Prostate gland (tissue), 2 donors: ENCODE measurements around the gene SLC5A10. TPM values are rescaled to one million over a fixed set of nuclear protein-coding genes. Genes with fewer than 3 reads are reported as not detected.
A peak's percentile ranks its signal among the peaks of the same experiment; 100 is the strongest.

Experiments
- DNase-seq: peaks from one replicate; pipeline ENCODE4 v3.0.0-alpha.2; 2019; ENCODE audit warnings: low spot score
- H3K27ac ChIP-seq, 2 donors: fragments of 200-600 bp; sonication (generic); 2 replicates each; pipeline ENCODE4 v1.5.1; 2017 to 2019
- H3K27me3 ChIP-seq: fragments of 200-600 bp; sonication (generic); replicated peaks from 2 replicates; pipeline ENCODE4 v1.5.1; 2019; ENCODE audit not compliant: insufficient read depth
- H3K36me3 ChIP-seq, 2 donors: fragments of 200-600 bp; sonication (generic); 1 replicate in 1 of 2; 2 replicates in 1 of 2; pipeline versions ENCODE4 v1.5.1 to v1.8.1; 2017 to 2019
- H3K4me1 ChIP-seq: fragments of 200-600 bp; sonication (generic); replicated peaks from 2 replicates; pipeline ENCODE4 v1.5.1; 2019
- H3K4me3 ChIP-seq, 2 donors: fragments of 200-600 bp; sonication (generic); 2 replicates each; pipeline ENCODE4 v1.5.1; 2017 to 2019
- H3K9me3 ChIP-seq: fragments of 200-600 bp; sonication (generic); 2 replicates; pipeline ENCODE4 v1.5.1; 2017
- CTCF ChIP-seq, 4 experiments: fragments of 200-600 bp in 2 of 4; fragments of 450-650 bp in 2 of 4; sonication (generic) in 2 of 4; IDR thresholded peaks; 1 replicate in 3 of 4; 2 replicates in 1 of 4; pipeline ENCODE4 v1.5.1; 2016 to 2019; ENCODE audit warnings: antibody characterized with exemption in 4 of 4, mild to moderate bottlenecking in 2 of 4, moderate library complexity in 2 of 4
- POLR2A ChIP-seq: fragments of 450-650 bp; IDR thresholded peaks from one replicate; pipeline ENCODE4 v1.6.1; 2016; ENCODE audit warnings: antibody characterized with exemption, mild to moderate bottlenecking
- POLR2AphosphoS5 ChIP-seq: sonication (generic); formaldehyde crosslinking; IDR thresholded peaks from one replicate; pipeline ENCODE4 v1.6.1; 2017; ENCODE audit warnings: antibody characterized with exemption
- whole genome bisulfite sequencing: methylation state at CpG from one replicate; pipeline ENCODE4 v1.1.5; 2018; 5-methylcytosine and 5-hydroxymethylcytosine counted together
- intact Hi-C: fragments of 100-400 bp; cut with DNase I; formaldehyde crosslinking; loops from one replicate; pipeline ENCODE4 v1.14.2; 2022
- total RNA-seq, 2 donors: library from RNA; depleted of rRNA; stranded (reverse); fragments of >200 nt; gene quantifications; one replicate each; pipeline ENCODE4 v1.1.0, GENCODE V29; 2016

The SLC5A10 gene
- total RNA-seq, 2 donors from 2014 or later: not detected

GRCh38 chr17:18968945-18969887, 17.3 kb downstream of the SLC5A10 start:
- no peaks in the 10 kb centered on the region for H3K27me3 ChIP-seq
- peaks cover 6% of the 10 kb centered on the region for H3K4me1 ChIP-seq
- H3K27ac ChIP-seq: no peak overlapping the region
- WGBS: 83% methylated on average over 17 of the region's 23 CpGs
- no peak for TF ChIP-seq CTCF (IDR thresholded peaks at IDR 0.05)
- TF ChIP-seq POLR2AphosphoS5: peak; percentile 82
- H3K9me3 ChIP-seq: no peaks in the 10 kb centered on the region
- no peaks in the 10 kb centered on the region for H3K36me3 ChIP-seq
- intact Hi-C loops: no loop called here
- DNase-seq: peak; percentile 79
- no peak overlapping the region for H3K4me3 ChIP-seq

GRCh38 chr17:18970582-18971480, 18.9 kb downstream of the SLC5A10 start:
- no peak for TF ChIP-seq CTCF (IDR thresholded peaks at IDR 0.05)
- TF ChIP-seq POLR2A: no peak
- no peak for TF ChIP-seq POLR2AphosphoS5

GRCh38 chr17:18971801-18972200, 19.8 kb downstream of the SLC5A10 start:
- no peaks in the 10 kb centered on the region for H3K9me3 ChIP-seq
- TF ChIP-seq CTCF (IDR thresholded peaks at IDR 0.05): no peak
- TF ChIP-seq POLR2AphosphoS5: no peak
- no peak for TF ChIP-seq POLR2A
- H3K4me1 ChIP-seq: peaks cover 6% of the 10 kb centered on the region
- intact Hi-C loops: no loop called here
- H3K27ac ChIP-seq: no peak overlapping the region
- DNase-seq: no peak
- H3K27me3 ChIP-seq: no peaks in the 10 kb centered on the region
- no peak overlapping the region for H3K4me3 ChIP-seq
- 97% methylated on average over 7 of the region's 7 CpGs for WGBS
- H3K36me3 ChIP-seq: no peaks in the 10 kb centered on the region

More at GRCh38 chr17:18970582-18971480, 18.9 kb downstream of the SLC5A10 start:
- Histone ChIP-seq H3K27ac (no peak overlapping the region), H3K4me1 (peaks cover 6% of the 10 kb centered on the region), H3K27me3 (no peaks in the 10 kb centered on the region), H3K4me3 (no peak overlapping the region), H3K36me3 (no peaks in the 10 kb centered on the region), H3K9me3 (no peaks in the 10 kb centered on the region)
- intact Hi-C loops: no loop called here
- 93% methylated on average over 27 of the region's 28 CpGs for WGBS
- no peak for DNase-seq

GRCh38 chr17:18974407-18975149, 22.6 kb downstream of the SLC5A10 start:
- intact Hi-C loops: no loop called here
- no peak for DNase-seq
- H3K36me3 ChIP-seq: peaks cover 0 to 4% of the 10 kb centered on the region in 2 donors
- WGBS: 90% methylated on average over 10 of the region's 10 CpGs
- H3K27ac ChIP-seq: no peak overlapping the region
- H3K9me3 ChIP-seq: no peaks in the 10 kb centered on the region
- H3K4me3 ChIP-seq: no peak overlapping the region
- TF ChIP-seq POLR2AphosphoS5 (no peak), POLR2A (no peak), CTCF (IDR thresholded peaks at IDR 0.05) (no peak)
- H3K27me3 ChIP-seq: no peaks in the 10 kb centered on the region
- H3K4me1 ChIP-seq: peaks cover 3% of the 10 kb centered on the region
